ENCODE results near the gene PDZRN3. TPM values are rescaled to one million over a fixed set of nuclear protein-coding genes. Genes with fewer than 3 reads are reported as not detected.

The PDZRN3 gene
- total and polyA plus RNA-seq, 2 experiments from 2014 or later = 7.5 to 14.0 TPM

DNA sequence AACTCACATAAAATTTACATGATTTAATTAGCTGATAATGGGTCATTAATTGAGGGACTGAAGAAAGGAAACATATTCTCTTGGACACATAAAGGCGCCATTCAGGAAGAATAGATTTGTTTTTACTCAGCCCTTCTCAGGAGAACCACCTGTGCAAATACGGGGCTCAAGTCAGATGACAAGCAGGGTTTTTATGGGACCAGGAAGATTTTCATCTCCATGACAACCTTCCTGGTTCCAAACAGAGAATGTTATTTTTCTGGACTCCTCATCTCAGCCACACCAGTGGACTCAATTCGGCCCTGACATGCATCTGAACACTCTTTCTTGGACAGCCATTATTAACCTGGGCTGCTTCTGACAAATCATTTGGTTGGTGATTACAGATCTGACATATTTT, 120.5 kb downstream of the PDZRN3 start (continued):
- TF ChIP-seq, protein P1, sequence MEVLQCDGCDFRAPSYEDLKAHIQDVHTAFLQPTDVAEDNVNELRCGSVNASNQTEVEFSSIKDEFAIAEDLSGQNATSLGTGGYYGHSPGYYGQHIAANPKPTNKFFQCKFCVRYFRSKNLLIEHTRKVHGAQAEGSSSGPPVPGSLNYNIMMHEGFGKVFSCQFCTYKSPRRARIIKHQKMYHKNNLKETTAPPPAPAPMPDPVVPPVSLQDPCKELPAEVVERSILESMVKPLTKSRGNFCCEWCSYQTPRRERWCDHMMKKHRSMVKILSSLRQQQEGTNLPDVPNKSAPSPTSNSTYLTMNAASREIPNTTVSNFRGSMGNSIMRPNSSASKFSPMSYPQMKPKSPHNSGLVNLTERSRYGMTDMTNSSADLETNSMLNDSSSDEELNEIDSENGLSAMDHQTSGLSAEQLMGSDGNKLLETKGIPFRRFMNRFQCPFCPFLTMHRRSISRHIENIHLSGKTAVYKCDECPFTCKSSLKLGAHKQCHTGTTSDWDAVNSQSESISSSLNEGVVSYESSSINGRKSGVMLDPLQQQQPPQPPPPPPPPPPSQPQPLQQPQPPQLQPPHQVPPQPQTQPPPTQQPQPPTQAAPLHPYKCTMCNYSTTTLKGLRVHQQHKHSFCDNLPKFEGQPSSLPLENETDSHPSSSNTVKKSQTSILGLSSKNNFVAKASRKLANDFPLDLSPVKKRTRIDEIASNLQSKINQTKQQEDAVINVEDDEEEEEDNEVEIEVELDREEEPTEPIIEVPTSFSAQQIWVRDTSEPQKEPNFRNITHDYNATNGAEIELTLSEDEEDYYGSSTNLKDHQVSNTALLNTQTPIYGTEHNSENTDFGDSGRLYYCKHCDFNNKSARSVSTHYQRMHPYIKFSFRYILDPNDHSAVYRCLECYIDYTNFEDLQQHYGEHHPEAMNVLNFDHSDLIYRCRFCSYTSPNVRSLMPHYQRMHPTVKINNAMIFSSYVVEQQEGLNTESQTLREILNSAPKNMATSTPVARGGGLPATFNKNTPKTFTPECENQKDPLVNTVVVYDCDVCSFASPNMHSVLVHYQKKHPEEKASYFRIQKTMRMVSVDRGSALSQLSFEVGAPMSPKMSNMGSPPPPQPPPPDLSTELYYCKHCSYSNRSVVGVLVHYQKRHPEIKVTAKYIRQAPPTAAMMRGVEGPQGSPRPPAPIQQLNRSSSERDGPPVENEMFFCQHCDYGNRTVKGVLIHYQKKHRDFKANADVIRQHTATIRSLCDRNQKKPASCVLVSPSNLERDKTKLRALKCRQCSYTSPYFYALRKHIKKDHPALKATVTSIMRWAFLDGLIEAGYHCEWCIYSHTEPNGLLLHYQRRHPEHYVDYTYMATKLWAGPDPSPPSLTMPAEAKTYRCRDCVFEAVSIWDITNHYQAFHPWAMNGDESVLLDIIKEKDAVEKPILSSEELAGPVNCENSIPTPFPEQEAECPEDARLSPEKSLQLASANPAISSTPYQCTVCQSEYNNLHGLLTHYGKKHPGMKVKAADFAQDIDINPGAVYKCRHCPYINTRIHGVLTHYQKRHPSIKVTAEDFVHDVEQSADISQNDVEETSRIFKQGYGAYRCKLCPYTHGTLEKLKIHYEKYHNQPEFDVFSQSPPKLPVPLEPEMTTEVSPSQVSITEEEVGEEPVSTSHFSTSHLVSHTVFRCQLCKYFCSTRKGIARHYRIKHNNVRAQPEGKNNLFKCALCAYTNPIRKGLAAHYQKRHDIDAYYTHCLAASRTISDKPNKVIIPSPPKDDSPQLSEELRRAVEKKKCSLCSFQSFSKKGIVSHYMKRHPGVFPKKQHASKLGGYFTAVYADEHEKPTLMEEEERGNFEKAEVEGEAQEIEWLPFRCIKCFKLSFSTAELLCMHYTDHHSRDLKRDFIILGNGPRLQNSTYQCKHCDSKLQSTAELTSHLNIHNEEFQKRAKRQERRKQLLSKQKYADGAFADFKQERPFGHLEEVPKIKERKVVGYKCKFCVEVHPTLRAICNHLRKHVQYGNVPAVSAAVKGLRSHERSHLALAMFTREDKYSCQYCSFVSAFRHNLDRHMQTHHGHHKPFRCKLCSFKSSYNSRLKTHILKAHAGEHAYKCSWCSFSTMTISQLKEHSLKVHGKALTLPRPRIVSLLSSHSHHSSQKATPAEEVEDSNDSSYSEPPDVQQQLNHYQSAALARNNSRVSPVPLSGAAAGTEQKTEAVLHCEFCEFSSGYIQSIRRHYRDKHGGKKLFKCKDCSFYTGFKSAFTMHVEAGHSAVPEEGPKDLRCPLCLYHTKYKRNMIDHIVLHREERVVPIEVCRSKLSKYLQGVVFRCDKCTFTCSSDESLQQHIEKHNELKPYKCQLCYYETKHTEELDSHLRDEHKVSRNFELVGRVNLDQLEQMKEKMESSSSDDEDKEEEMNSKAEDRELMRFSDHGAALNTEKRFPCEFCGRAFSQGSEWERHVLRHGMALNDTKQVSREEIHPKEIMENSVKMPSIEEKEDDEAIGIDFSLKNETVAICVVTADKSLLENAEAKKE (CRISPR knock-in tag; IDR thresholded peaks at IDR 0.05) = no peak
- TF ChIP-seq, protein P2, sequence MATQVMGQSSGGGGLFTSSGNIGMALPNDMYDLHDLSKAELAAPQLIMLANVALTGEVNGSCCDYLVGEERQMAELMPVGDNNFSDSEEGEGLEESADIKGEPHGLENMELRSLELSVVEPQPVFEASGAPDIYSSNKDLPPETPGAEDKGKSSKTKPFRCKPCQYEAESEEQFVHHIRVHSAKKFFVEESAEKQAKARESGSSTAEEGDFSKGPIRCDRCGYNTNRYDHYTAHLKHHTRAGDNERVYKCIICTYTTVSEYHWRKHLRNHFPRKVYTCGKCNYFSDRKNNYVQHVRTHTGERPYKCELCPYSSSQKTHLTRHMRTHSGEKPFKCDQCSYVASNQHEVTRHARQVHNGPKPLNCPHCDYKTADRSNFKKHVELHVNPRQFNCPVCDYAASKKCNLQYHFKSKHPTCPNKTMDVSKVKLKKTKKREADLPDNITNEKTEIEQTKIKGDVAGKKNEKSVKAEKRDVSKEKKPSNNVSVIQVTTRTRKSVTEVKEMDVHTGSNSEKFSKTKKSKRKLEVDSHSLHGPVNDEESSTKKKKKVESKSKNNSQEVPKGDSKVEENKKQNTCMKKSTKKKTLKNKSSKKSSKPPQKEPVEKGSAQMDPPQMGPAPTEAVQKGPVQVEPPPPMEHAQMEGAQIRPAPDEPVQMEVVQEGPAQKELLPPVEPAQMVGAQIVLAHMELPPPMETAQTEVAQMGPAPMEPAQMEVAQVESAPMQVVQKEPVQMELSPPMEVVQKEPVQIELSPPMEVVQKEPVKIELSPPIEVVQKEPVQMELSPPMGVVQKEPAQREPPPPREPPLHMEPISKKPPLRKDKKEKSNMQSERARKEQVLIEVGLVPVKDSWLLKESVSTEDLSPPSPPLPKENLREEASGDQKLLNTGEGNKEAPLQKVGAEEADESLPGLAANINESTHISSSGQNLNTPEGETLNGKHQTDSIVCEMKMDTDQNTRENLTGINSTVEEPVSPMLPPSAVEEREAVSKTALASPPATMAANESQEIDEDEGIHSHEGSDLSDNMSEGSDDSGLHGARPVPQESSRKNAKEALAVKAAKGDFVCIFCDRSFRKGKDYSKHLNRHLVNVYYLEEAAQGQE (IDR thresholded peaks at IDR 0.05; ENCODE audit: unreplicated experiment) = no peak

DNA sequence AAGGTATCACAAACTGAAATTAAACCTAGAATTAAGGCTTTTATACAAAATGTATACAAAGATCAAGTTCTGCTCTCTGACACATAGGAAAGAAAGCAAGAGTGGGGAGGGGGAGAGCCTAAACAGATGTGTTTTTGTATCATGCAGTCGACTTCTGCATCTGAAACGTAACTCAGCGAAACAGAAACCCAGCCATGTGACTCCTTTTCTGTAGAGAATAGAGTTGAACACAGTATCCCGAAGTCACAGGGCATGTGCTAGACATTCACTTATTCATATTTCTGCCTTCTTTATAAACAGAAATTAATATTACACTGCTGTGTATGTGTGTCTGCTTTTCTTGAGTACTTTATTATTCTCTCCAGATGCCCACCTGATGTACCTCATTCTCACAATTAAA, 121.0 kb downstream of the PDZRN3 start:
- Mint-ChIP-seq H3K4me1 (peaks cover 11% of the 10 kb centered on the region), H3K9me3 (no peaks in the 10 kb centered on the region), H3K27me3 (ENCODE audit: insufficient read depth, low read depth, poor library complexity) (no peaks in the 10 kb centered on the region), H3K36me3 (ENCODE audit: low read depth) (no peaks in the 10 kb centered on the region), H3K27ac (no peak overlapping the region), H3K4me3 (no peak overlapping the region)
- Histone ChIP-seq H4K20me1 (replicated peaks; ENCODE audit: insufficient read depth) (no peaks in the 10 kb centered on the region), H3K4me1 (ENCODE audit: insufficient read depth) (peaks cover 3% of the 10 kb centered on the region; the same call in 1 of the 2 replicates), H3K27ac (ENCODE audit: low read depth) (no peak overlapping the region), H2AFZ (no peak overlapping the region), H3K9me2 (ENCODE audit: insufficient read depth) (no peaks in the 10 kb centered on the region), H3K79me2 (replicated peaks; ENCODE audit: insufficient read depth) (no peaks in the 10 kb centered on the region), H3K36me3 (ENCODE audit: insufficient read depth) (no peaks in the 10 kb centered on the region), H3K4me3 (no peak overlapping the region), H3K4me2 (no peak overlapping the region), H3K27me3 (ENCODE audit: insufficient read depth) (no peaks in the 10 kb centered on the region), H3F3A (replicated peaks; ENCODE audit: low read depth) (no peaks in the 10 kb centered on the region)
- DNase-seq (ENCODE audit: low spot score) (no peak), ATAC-seq (no peak)
- TF ChIP-seq ZNF114 (CRISPR knock-in tag; IDR thresholded peaks at IDR 0.05) = no peak
- TF ChIP-seq, protein P2 (IDR thresholded peaks at IDR 0.05; ENCODE audit: unreplicated experiment) = no peak
- TF ChIP-seq, protein P3, sequence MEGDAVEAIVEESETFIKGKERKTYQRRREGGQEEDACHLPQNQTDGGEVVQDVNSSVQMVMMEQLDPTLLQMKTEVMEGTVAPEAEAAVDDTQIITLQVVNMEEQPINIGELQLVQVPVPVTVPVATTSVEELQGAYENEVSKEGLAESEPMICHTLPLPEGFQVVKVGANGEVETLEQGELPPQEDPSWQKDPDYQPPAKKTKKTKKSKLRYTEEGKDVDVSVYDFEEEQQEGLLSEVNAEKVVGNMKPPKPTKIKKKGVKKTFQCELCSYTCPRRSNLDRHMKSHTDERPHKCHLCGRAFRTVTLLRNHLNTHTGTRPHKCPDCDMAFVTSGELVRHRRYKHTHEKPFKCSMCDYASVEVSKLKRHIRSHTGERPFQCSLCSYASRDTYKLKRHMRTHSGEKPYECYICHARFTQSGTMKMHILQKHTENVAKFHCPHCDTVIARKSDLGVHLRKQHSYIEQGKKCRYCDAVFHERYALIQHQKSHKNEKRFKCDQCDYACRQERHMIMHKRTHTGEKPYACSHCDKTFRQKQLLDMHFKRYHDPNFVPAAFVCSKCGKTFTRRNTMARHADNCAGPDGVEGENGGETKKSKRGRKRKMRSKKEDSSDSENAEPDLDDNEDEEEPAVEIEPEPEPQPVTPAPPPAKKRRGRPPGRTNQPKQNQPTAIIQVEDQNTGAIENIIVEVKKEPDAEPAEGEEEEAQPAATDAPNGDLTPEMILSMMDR (conservative IDR thresholded peaks at IDR 0.05; ENCODE audit: low read depth in 2 of 2) = no peak
- TF ChIP-seq, protein P4, sequence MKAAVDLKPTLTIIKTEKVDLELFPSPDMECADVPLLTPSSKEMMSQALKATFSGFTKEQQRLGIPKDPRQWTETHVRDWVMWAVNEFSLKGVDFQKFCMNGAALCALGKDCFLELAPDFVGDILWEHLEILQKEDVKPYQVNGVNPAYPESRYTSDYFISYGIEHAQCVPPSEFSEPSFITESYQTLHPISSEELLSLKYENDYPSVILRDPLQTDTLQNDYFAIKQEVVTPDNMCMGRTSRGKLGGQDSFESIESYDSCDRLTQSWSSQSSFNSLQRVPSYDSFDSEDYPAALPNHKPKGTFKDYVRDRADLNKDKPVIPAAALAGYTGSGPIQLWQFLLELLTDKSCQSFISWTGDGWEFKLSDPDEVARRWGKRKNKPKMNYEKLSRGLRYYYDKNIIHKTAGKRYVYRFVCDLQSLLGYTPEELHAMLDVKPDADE (IDR thresholded peaks at IDR 0.05) = no peak
